T follicular helper cell (primary cell): Measurements from ENCODE around the gene GALNT14.

Experiments used
- DNase-seq: peaks from one replicate; pipeline ENCODE4 v3.0.0-alpha.2; 2020; ENCODE audit warnings: low read depth

Gene GALNT14

GRCh38 chr2:31008561-31009114 lies 129.6 kb downstream of the GALNT14 start:
- no peak for DNase-seq

DNA sequence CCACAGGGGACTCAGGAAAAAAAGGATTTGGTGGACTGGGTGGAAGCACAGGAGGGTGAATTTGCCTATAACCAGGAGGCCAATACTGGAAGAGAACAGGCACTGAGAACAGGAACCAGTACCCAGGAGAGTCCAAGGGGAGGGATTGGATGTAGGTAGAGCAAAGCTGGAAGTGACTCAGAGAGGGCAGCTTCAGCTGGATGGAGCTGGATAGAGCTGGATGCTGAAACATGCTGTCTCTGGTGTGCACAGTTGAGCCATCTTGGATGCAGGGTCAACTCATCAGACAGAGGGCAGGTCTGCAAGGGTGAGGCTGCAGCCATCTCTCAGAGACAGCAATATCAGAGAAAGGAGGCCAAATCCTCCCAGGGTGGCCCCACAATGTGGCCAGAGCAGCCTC lies 134.0 kb downstream of the GALNT14 start:
- no peak for DNase-seq

DNA sequence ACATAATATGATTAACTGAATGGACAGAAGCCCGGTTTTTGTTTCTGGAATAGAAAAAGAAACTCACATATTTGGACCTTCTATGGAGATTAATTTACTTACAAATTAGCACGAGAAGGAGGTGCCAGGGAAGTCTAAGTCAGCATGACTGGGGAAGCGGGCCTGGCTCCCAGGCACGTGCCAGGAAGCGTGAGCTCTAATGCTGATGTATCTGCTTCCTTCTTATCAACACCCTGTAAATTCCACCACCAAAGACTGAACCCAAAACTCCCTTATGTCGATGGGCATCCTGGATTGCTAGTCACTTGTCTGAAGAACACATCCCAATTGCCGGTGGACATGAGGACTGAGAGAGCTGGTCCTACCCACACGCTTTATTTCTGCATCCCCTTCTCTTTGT lies 134.5 kb downstream of the GALNT14 start:
- DNase-seq: no peak

GRCh38 chr2:31002537-31003150 lies 135.6 kb downstream of the GALNT14 start:
- DNase-seq: no peak

GRCh38 chr2:31000970-31001369 lies 137.3 kb downstream of the GALNT14 start:
- DNase-seq: no peak

- DNase-seq: no peak
These were observed 139.6 kb downstream of the GALNT14 start for GRCh38 chr2:30998672-30999071.

GRCh38 chr2:30997979-30998378 lies 140.3 kb downstream of the GALNT14 start:
- DNase-seq: no peak

- DNase-seq: no peak
These were observed 143.8 kb downstream of the GALNT14 start for GRCh38 chr2:30994227-30995056.

DNA sequence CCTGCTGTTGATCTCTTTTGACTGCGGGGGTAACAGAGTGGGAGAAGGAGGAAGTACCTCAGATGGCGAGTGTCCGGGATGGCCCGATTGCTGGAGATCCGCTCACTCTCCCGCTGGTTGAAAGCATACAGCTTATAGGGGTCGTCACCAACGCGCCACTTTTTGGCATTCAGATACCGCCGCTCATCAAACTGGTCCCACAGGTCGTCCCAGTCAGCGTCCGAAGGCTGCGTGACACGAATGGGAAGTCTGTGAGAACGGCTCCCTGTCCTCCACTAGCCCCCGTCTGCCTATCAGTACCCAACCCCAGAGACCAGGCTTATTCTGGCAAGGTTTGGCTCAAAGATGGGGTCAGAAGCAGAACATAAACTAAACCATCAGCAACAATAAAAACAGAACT lies 145.5 kb downstream of the GALNT14 start:
- no peak for DNase-seq

- no peak for DNase-seq
These were observed 147.6 kb downstream of the GALNT14 start for GRCh38 chr2:30990671-30991070.

- DNase-seq: no peak
These were observed 148.1 kb downstream of the GALNT14 start for GRCh38 chr2:30990176-30990575.

DNA sequence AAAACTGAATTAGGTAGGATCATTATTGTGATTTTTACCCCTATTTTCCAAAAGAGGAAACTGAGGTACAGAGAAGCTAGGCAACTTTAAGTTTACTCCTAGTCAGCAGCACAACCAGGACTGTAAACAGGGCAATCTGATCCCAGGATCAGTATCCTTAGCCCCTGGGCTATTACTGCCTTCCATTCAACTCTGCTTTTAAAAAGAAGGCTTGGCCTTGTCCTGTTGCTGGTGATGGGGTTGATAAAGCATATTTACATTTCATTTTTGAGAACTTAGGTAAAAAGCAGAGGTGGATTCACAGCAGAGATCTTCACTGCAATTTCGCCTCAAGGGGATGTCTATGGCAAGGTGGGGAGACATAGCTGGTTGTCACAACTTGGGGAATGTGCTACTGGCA lies 148.5 kb downstream of the GALNT14 start:
- no peak for DNase-seq

GRCh38 chr2:30987566-30987965 lies 150.7 kb downstream of the GALNT14 start:
- no peak for DNase-seq

DNA sequence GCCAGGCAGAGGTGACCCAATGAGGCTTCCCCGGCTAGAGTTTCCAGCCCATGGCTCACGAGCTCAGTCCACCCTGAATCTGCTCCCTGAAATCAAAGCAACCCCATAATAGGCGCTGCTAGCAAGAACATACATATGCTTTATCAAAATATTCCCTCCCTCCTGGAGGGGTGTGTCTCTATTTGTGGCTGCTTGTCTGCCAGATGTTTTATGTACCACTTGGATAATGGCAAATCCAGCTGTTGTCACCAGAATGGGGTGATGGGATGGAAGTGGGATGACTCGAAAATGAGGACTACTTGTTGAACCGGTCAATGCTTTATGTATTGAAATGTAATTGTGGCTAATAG lies 152.0 kb downstream of the GALNT14 start:
- no peak for DNase-seq

DNA sequence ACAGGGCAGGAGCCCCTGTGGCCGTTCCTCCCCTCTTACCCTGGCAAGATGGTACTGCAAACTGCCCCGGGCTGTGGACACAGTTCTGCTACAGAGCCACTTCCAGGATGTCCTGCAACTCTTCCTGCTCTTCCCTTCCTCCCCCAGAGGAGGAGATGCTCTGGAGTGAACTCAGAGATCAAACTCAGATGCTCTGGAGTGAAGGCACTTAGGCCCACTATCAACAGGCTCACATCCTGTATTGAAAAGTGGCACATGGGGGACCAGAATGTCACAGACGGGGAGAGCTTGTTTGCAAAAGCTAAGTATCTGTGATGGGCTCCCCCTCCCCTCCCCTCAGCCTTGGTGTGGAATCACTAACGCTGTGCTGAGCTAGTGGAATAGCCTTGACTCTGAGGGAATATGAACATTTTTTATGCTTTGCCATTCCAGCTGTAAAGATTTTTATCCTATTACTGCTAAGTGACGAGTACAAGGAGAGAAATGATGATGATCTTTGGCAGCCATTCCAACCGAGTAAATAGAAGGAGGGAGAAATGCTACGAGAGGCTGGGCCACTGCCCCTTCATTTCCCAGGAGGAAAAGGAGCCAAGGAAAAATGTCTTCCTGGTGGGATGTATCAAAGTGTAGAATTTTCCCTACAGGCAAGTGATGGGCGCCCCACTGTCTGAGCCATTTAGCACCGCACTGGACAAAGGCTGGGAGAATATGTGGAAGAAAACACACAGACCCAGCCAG lies 152.6 kb downstream of the GALNT14 start:
- no peak for DNase-seq

DNA sequence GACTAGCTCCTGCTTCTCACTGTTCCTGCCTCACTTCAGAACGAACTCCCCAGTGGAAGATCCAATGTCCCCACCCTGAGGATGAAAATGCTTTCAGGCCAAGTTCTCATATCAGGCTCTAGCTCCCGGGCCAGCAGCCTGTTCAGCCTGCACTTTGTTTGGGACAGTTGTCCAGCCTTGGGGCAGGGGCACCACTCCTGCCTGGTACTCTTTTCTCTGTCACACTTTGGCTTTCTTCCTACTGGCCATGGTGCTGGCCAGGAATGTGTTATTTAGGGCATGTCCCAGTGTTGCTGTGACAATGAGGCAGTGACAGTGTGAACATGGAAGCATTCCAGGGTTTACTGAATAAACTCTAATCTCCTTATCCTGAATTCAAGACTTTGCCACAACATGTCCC lies 154.1 kb downstream of the GALNT14 start:
- DNase-seq: no peak

DNA sequence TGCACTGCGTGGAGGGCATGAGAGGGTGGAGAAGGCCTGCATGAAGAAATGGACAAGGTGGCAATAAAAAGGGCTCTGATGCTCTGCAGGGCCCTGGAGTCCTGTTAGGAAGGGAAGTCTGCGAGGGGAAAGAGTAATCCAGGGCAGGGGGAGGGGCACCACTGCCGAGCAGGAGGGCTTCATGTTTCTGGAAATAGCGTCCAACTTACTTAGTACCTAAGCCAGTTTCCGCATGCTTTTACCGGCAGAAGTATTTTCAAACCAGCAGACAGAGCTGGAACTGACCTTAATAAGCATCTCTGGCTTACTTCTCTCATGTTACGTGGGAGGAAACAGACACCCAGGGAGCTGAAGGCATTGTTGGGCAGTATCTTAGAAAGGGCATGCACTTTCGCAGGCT lies 156.7 kb downstream of the GALNT14 start:
- no peak for DNase-seq

- DNase-seq: no peak
These were observed 157.1 kb downstream of the GALNT14 start for GRCh38 chr2:30981096-30981495.

GRCh38 chr2:30979822-30980245 lies 158.4 kb downstream of the GALNT14 start:
- DNase-seq: no peak

DNA sequence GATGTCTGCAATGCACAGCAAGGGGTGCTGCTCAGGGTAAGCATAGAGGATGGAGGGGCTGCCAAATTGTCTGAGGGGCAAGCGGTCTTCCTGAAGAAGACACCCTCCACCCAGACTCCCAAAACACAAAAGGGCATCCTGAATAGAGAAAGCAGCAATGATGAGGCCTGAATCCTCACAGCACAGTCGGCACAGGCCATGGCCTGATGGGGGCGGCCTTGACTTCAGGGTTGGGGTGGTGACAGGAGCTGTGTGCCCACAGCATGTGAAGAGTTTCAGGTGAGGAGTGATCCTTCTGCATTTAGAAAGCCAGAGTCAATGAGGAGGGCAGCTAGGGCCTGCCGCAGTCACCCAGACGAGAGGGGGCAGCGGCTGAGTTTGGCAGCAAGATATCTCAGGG lies 159.4 kb downstream of the GALNT14 start:
- no peak for DNase-seq

- DNase-seq: no peak
These were observed 160.2 kb downstream of the GALNT14 start for GRCh38 chr2:30978044-30978443.

GRCh38 chr2:30975156-30975555 lies 163.1 kb downstream of the GALNT14 start:
- DNase-seq: no peak

DNA sequence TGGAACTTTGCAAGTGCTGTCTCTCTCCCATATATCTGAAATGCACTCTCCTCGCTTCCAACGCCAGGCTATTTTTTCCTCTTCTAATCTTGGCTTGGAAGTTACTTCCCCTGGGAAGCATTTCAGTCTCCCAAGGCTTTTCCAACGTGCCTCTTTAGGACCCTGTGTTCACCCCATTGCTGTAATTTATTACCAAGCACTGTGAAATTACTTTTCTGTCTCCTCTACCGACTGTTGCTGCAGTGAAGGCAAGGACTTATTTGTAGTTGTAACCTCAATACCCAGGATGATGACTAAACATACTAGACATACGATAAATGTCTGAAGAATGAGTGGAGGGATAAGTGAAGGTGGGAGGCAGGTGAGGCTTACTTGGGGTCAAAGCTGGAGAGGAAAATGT lies 163.7 kb downstream of the GALNT14 start:
- no peak for DNase-seq
